Eye (tissue), 1 donor: ENCODE measurements around the gene CCDC83.
"Not testable (repeated sequence)": the region's sequence is repeated elsewhere in the genome, so short reads cannot be mapped to it uniquely, and the experiment has no call there.

Experiments
- DNase-seq: peaks from one replicate; pipeline ENCODE4 v3.0.0-alpha.2; 2015

CCDC83 gene

GRCh38 chr11:85840932-85841331 lies 14.3 kb upstream of the CCDC83 start:
- DNase-seq, result not testable (repeated sequence)

- DNase-seq, result no peak
These were observed 11.3 kb upstream of the CCDC83 start for GRCh38 chr11:85843929-85844328.

GRCh38 chr11:85844439-85845123 lies 10.6 kb upstream of the CCDC83 start:
- DNase-seq, result no peak

- DNase-seq, result no peak
These were observed 10.0 kb upstream of the CCDC83 start for GRCh38 chr11:85845124-85845631.

- DNase-seq, result no peak
These were observed 7.7 kb upstream of the CCDC83 start for GRCh38 chr11:85847436-85847835.

GRCh38 chr11:85848006-85848405 lies 7.2 kb upstream of the CCDC83 start:
- no peak for DNase-seq

- no peak for DNase-seq
These were observed 6.6 kb upstream of the CCDC83 start for GRCh38 chr11:85848556-85848955.

- not testable (repeated sequence) for DNase-seq
These were observed 2.4 kb upstream of the CCDC83 start for GRCh38 chr11:85852754-85853153.

- DNase-seq, result not testable (repeated sequence)
These were observed 1.6 kb upstream of the CCDC83 start for GRCh38 chr11:85853541-85853940.

- no peak for DNase-seq
These were observed 999 bp upstream of the CCDC83 start for GRCh38 chr11:85854212-85854556.

- DNase-seq, result peak; percentile 97
These were observed 434 bp upstream of the CCDC83 start for GRCh38 chr11:85854557-85855340.

- no peak for DNase-seq
These were observed 1.9 kb downstream of the CCDC83 start for GRCh38 chr11:85857098-85857497.

GRCh38 chr11:85859541-85859940 lies 4.4 kb downstream of the CCDC83 start:
- not testable (repeated sequence) for DNase-seq

- DNase-seq, result no peak
These were observed 8.7 kb downstream of the CCDC83 start for GRCh38 chr11:85863855-85864254.

- no peak for DNase-seq
These were observed 11.1 kb downstream of the CCDC83 start for GRCh38 chr11:85866137-85866827.

GRCh38 chr11:85867751-85868150 lies 12.6 kb downstream of the CCDC83 start:
- DNase-seq, result no peak

- peak; percentile 37 for DNase-seq
These were observed 14.6 kb downstream of the CCDC83 start for GRCh38 chr11:85869781-85870180.

GRCh38 chr11:85874265-85874664 lies 19.1 kb downstream of the CCDC83 start:
- no peak for DNase-seq

GRCh38 chr11:85875505-85875904 lies 20.3 kb downstream of the CCDC83 start:
- no peak for DNase-seq

GRCh38 chr11:85884581-85885021 lies 29.4 kb downstream of the CCDC83 start:
- DNase-seq, result no peak

GRCh38 chr11:85886089-85887056 lies 31.2 kb downstream of the CCDC83 start:
- DNase-seq, result no peak

- no peak for DNase-seq
These were observed 33.9 kb downstream of the CCDC83 start for GRCh38 chr11:85889108-85889507.
